ENCODE data around the gene CPA4. TPM values are rescaled to one million over a fixed set of nuclear protein-coding genes. Genes with fewer than 3 reads are reported as not detected.

The CPA4 gene
- total RNA-seq, 4 donors from 2014 or later = not detected

GRCh38 chr7:130356876-130357611, 64.1 kb downstream of the CPA4 start:
- intact Hi-C loops (cut with DNase I) = no loop called here
- peak; percentile 51 to 67 for DNase-seq
- Histone ChIP-seq H3K4me1 (peaks cover 20% of the 10 kb centered on the region in 2 donors), H3K27ac (peak overlapping the region; percentile 49 to 88 (median 80)), H3K36me3 (no peaks in the 10 kb centered on the region), H3K9me3 (no peaks in the 10 kb centered on the region), H3K27me3 (no peaks in the 10 kb centered on the region), H3K4me3 (replicated peaks in 1 of 3) (no peak overlapping the region)
- 69 to 70% methylated on average over 13 to 16 of the region's 16 CpGs for WGBS, 2 donors
- TF ChIP-seq CTCF (IDR thresholded peaks at IDR 0.05) (no peak), POLR2A (IDR thresholded peaks at IDR 0.05) (no peak)

GRCh38 chr7:130358471-130358870, 65.5 kb downstream of the CPA4 start:
- H3K4me3 ChIP-seq (replicated peaks in 1 of 3) = no peak overlapping the region
- DNase-seq = no peak
- intact Hi-C loops (cut with DNase I) = no loop called here
- TF ChIP-seq CTCF (IDR thresholded peaks at IDR 0.05) (no peak), POLR2A (IDR thresholded peaks at IDR 0.05) (no peak)
- H3K36me3 ChIP-seq = no peaks in the 10 kb centered on the region
- no peaks in the 10 kb centered on the region for H3K9me3 ChIP-seq
- peaks cover 15 to 19% of the 10 kb centered on the region in 2 donors for H3K4me1 ChIP-seq
- H3K27ac ChIP-seq = no peak overlapping the region
- H3K27me3 ChIP-seq = no peaks in the 10 kb centered on the region
- 94 to 97% methylated on average over 3 to 4 of the region's 4 CpGs for WGBS, 2 donors

- H3K4me3 ChIP-seq (replicated peaks in 1 of 3) = no peak overlapping the region
- no peak for DNase-seq
- no peak overlapping the region for H3K27ac ChIP-seq
- TF ChIP-seq CTCF (IDR thresholded peaks at IDR 0.05) (no peak), POLR2A (IDR thresholded peaks at IDR 0.05) (no peak)
- no peaks in the 10 kb centered on the region for H3K36me3 ChIP-seq
- no peaks in the 10 kb centered on the region for H3K9me3 ChIP-seq
- intact Hi-C loops (cut with DNase I) = no loop called here
- H3K27me3 ChIP-seq = no peaks in the 10 kb centered on the region
- WGBS, 2 donors = 95 to 98% methylated on average over 5 of the region's 5 CpGs
- peaks cover 15 to 23% of the 10 kb centered on the region in 2 donors for H3K4me1 ChIP-seq
Observed at GRCh38 chr7:130359276-130359857, 66.4 kb downstream of the CPA4 start.

- TF ChIP-seq POLR2A (IDR thresholded peaks at IDR 0.05) (no peak), CTCF (IDR thresholded peaks at IDR 0.05) (no peak)
- DNase-seq = no peak
- Histone ChIP-seq H3K36me3 (no peaks in the 10 kb centered on the region), H3K4me1 (peaks cover 20 to 35% of the 10 kb centered on the region in 2 donors), H3K9me3 (no peaks in the 10 kb centered on the region), H3K27me3 (no peaks in the 10 kb centered on the region), H3K4me3 (replicated peaks in 1 of 3) (no peak overlapping the region), H3K27ac (no peak overlapping the region)
- WGBS, 2 donors = 92 to 94% methylated on average over 3 of the region's 3 CpGs
- intact Hi-C loops (cut with DNase I) = no loop called here
Observed at GRCh38 chr7:130360518-130360917, 67.6 kb downstream of the CPA4 start.

- intact Hi-C loops (cut with DNase I) = no loop called here
- H3K4me3 ChIP-seq (replicated peaks in 1 of 3) = no peak overlapping the region
- no peaks in the 10 kb centered on the region for H3K9me3 ChIP-seq
- DNase-seq = no peak
- 90 to 94% methylated on average over 7 of the region's 7 CpGs for WGBS, 2 donors
- no peaks in the 10 kb centered on the region for H3K36me3 ChIP-seq
- no peaks in the 10 kb centered on the region for H3K27me3 ChIP-seq
- no peak overlapping the region for H3K27ac ChIP-seq
- TF ChIP-seq POLR2A (IDR thresholded peaks at IDR 0.05) = no peak
- no peak for TF ChIP-seq CTCF (IDR thresholded peaks at IDR 0.05)
- peaks cover 15 to 31% of the 10 kb centered on the region in 2 donors for H3K4me1 ChIP-seq
Observed at GRCh38 chr7:130361681-130362080, 68.7 kb downstream of the CPA4 start.
